DOHH2 (cell line): ENCODE data around the gene GATA2.

ENCODE experiments used
- H3F3A ChIP-seq: fragments of 200-600 bp; sonication (generic), shearing (Covaris generic); 2 replicates; pipeline ENCODE4 v1.6.0; 2016; ENCODE audit warnings: antibody characterized with exemption, mild to moderate bottlenecking; ENCODE audit not compliant: control insufficient read depth, insufficient read depth
- H3K27ac ChIP-seq: fragments of 200-600 bp; sonication (generic); 2 replicates; pipeline ENCODE4 v1.5.1; 2014; ENCODE audit warnings: low read depth, mild to moderate bottlenecking, low read length, moderate library complexity
- H3K27me3 ChIP-seq: fragments of 200-600 bp; sonication (generic); 2 replicates; pipeline ENCODE4 v1.6.1; 2014; ENCODE audit warnings: mild to moderate bottlenecking, low read length, mixed read lengths; ENCODE audit not compliant: control insufficient read depth
- H3K36me3 ChIP-seq: fragments of 200-600 bp; sonication (generic); 2 replicates; pipeline ENCODE4 v1.6.1; 2014; ENCODE audit warnings: mild to moderate bottlenecking, low read length, moderate library complexity, mixed read lengths; ENCODE audit not compliant: control insufficient read depth
- H3K4me1 ChIP-seq: fragments of 200-600 bp; sonication (generic); 2 replicates; pipeline ENCODE4 v1.6.1; 2014; ENCODE audit warnings: mild to moderate bottlenecking, low read length, mixed read lengths; ENCODE audit not compliant: control insufficient read depth
- H3K4me2 ChIP-seq: fragments of 200-600 bp; sonication (generic); 2 replicates; pipeline ENCODE4 v1.6.0; 2014; ENCODE audit warnings: mild to moderate bottlenecking, low read length, moderate library complexity
- H3K4me3 ChIP-seq: fragments of 200-600 bp; sonication (generic); 2 replicates; pipeline ENCODE4 v1.5.1; 2014; ENCODE audit warnings: mild to moderate bottlenecking, low read length, mixed read lengths
- H3K79me2 ChIP-seq: fragments of 200-600 bp; sonication (generic); 2 replicates; pipeline ENCODE4 v1.6.1; 2014; ENCODE audit warnings: mild to moderate bottlenecking, low read length, mixed read lengths; ENCODE audit not compliant: control insufficient read depth
- H3K9me2 ChIP-seq: fragments of 200-600 bp; sonication (generic); replicated peaks from 2 replicates; pipeline ENCODE4 v1.6.1; 2014; ENCODE audit warnings: mild to moderate bottlenecking, low read length, mixed read lengths; ENCODE audit not compliant: control insufficient read depth
- H3K9me3 ChIP-seq: fragments of 200-600 bp; sonication (generic); 2 replicates; pipeline ENCODE4 v1.6.1; 2014; ENCODE audit warnings: antibody characterized with exemption, low read length, mixed read lengths; ENCODE audit not compliant: control insufficient read depth, insufficient read depth
- H4K20me1 ChIP-seq: fragments of 200-600 bp; sonication (generic); 2 replicates; pipeline ENCODE4 v1.6.0; 2014; ENCODE audit warnings: low read depth, mild to moderate bottlenecking, antibody characterized with exemption, low read length, moderate library complexity; ENCODE audit not compliant: control insufficient read depth, insufficient read depth
- CTCF ChIP-seq: fragments of 200-600 bp; sonication (generic); IDR thresholded peaks from one replicate; pipeline ENCODE4 v1.5.1; 2014; ENCODE audit warnings: antibody characterized with exemption, mild to moderate bottlenecking, low read depth, low read length; ENCODE audit not compliant: poor library complexity, severe bottlenecking
- EZH2phosphoT487 ChIP-seq: fragments of 200-600 bp; sonication (generic); IDR thresholded peaks from 2 replicates; pipeline ENCODE4 v1.6.1; 2017; ENCODE audit warnings: borderline replicate concordance, mild to moderate bottlenecking, antibody characterized with exemption, low read length, moderate library complexity, mixed read lengths

GATA2 gene

GRCh38 chr3:128523591-128523990 is 30.6 kb upstream of the GATA2 start:
- Histone ChIP-seq H3K9me3 (no peaks in the 10 kb centered on the region), H3K4me2 (no peak overlapping the region), H3K4me3 (no peak overlapping the region), H3K27ac (no peak overlapping the region), H3K9me2 (no peaks in the 10 kb centered on the region), H3K4me1 (no peaks in the 10 kb centered on the region), H3F3A (no peaks in the 10 kb centered on the region), H3K36me3 (no peaks in the 10 kb centered on the region), H3K27me3 (no peaks in the 10 kb centered on the region), H3K79me2 (no peaks in the 10 kb centered on the region), H4K20me1 (no peaks in the 10 kb centered on the region)
- TF ChIP-seq CTCF: no peak
- no peak for TF ChIP-seq EZH2phosphoT487

GRCh38 chr3:128521715-128522114 is 28.7 kb upstream of the GATA2 start:
- H3F3A ChIP-seq: no peaks in the 10 kb centered on the region
- H3K4me3 ChIP-seq: no peak overlapping the region
- no peaks in the 10 kb centered on the region for H3K4me1 ChIP-seq
- TF ChIP-seq EZH2phosphoT487: no peak
- TF ChIP-seq CTCF: no peak
- H3K9me3 ChIP-seq: no peaks in the 10 kb centered on the region
- no peak overlapping the region for H3K27ac ChIP-seq
- no peaks in the 10 kb centered on the region for H4K20me1 ChIP-seq
- H3K36me3 ChIP-seq: no peaks in the 10 kb centered on the region
- no peak overlapping the region for H3K4me2 ChIP-seq
- no peaks in the 10 kb centered on the region for H3K9me2 ChIP-seq
- no peaks in the 10 kb centered on the region for H3K27me3 ChIP-seq
- H3K79me2 ChIP-seq: no peaks in the 10 kb centered on the region

- Histone ChIP-seq H3K79me2 (no peaks in the 10 kb centered on the region), H3K27me3 (peaks cover 10% of the 10 kb centered on the region), H3K36me3 (no peaks in the 10 kb centered on the region), H3K4me3 (no peak overlapping the region), H3K4me2 (no peak overlapping the region), H3K9me2 (no peaks in the 10 kb centered on the region), H3F3A (no peaks in the 10 kb centered on the region), H3K27ac (no peak overlapping the region), H3K4me1 (no peaks in the 10 kb centered on the region), H4K20me1 (no peaks in the 10 kb centered on the region), H3K9me3 (no peaks in the 10 kb centered on the region)
- no peak for TF ChIP-seq CTCF
- TF ChIP-seq EZH2phosphoT487: no peak
These were observed 25.8 kb upstream of the GATA2 start for GRCh38 chr3:128518587-128519490.
